ENCODE measurements around the gene CNN2.

Gene CNN2

DNA sequence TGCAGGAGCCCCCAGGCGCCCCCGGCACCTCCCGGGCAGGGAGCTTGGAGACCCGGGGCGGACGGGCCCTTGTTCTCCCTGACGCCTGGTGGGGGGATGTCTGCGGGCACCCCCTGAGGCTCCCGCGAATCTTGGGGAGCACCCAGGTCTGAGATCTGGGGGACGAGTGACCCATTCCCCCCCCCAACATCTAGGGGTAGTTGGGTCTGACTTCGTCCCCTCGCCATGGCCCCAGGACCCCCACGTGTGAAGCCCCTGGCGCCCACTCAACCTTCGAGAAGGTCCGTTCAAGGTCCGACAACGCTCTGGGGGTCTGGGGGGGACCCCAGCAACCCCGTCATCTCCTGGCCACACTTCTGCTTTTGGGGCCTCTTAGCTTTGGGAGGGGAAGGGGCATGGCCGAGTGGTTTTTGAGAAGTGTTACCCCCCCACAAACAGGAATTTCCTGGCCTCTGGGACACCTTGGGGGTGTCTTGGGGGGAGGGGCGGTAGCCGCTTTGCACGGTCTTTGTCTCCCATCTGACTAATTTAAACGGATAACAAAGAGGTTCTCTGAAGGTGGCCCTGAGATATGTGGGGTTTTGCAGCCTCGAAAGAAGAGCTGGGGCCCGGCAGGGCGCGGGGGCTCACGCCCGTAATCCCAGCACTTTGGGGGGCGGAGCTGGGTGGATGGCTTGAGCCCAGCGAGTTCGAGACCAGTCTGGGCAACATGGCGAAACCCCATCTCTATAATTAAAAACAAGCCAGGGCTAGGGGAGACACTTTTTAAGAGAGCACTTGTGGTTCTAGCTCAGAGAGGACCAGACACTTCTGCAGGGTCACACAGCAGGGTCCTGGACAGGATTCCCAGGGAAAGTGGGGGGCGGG lies 608 bp downstream of the CNN2 start:
- DNase-seq (ENCODE audit: low read depth in 2 of 2): no peak

DNA sequence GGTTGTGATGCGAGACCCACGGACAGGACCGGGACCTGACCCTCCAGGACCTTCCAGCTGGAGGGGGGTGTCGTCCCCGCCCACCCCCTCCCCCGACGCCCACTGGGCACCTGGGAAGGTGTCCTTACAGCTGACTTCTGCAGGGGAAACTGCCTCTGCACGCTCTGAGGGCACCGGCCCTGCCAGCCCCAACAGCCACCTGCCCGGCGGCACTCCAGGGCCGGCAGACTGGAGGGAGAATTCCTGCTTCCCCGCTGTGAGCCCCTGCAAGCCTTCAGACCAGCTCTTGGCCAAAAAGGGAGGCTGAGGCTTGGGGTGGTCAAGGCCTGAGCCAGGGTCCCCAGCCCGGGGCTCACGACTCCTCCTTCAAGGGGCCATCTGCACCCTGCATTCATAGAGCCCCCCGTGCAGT lies 1.2 kb downstream of the CNN2 start:
- no peak for DNase-seq (ENCODE audit: low read depth in 2 of 2)

DNA sequence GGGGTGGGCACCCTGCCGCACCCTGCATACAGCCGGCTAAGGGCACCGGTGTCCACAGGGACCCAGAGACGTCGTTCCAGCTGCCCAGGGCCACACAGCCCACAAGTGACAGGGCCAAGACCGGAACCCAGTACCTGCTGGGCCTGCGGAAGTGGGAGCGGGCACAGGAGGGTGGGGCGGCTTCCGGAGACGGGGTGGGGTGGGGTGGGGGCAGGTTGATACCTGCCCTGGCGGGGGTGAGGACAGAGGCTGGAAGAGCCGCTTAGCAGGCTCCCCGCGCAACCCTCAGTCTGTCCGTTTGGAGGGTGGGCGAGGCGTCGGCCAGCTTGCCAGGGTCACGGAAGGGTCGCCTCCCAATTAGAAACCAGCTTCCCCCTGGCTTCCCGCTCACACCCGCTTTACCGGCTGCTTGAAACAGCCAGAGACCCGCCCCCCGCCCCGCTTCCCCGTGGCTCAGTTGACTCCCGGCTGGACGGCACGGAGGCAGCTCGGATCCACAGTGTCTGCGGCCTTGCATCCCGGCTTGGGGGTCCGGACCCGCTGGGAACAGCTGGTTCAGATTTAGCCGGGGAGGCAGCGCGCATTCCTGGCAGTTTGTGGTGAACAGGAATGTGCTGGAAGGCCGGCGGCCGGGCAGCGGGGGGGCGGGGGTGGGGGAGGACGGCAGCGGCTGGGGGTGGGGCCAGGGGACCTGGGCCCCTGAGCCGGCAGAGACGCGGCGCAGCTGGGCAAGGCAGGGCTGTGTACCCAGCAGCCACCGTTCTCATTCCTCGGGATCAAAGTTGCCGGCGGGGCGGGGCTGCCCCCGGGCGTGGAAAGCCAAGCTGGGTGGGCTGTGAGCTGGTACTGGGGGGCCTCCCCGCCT lies 1.9 kb downstream of the CNN2 start:
- DNase-seq (ENCODE audit: low read depth in 2 of 2): peak; percentile 95 to 96

DNA sequence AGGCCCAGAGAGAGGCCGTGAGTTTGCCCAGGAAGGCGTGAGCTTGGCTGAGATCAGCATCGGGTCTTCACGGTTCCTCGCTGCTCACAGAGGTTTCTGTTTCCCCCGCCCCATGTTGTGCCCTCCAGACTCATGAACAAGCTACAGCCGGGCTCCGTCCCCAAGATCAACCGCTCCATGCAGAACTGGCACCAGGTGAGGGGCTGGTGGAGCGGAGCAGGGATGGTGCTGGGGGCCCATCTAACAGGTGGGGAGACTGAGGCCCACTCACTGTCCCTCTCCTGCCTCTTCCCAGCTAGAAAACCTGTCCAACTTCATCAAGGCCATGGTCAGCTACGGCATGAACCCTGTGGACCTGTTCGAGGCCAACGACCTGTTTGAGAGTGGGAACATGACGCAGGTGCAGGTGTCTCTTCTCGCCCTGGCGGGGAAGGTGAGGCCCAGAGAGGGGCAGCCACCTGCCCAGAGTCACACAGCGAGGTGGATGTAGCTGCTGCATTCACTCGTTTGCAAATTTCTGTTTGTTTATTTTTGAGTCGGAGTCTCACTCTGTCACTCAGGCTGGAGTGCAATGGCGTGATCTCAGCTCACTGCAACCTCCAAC lies 6.0 kb downstream of the CNN2 start:
- DNase-seq (ENCODE audit: low read depth in 2 of 2): no peak

DNA sequence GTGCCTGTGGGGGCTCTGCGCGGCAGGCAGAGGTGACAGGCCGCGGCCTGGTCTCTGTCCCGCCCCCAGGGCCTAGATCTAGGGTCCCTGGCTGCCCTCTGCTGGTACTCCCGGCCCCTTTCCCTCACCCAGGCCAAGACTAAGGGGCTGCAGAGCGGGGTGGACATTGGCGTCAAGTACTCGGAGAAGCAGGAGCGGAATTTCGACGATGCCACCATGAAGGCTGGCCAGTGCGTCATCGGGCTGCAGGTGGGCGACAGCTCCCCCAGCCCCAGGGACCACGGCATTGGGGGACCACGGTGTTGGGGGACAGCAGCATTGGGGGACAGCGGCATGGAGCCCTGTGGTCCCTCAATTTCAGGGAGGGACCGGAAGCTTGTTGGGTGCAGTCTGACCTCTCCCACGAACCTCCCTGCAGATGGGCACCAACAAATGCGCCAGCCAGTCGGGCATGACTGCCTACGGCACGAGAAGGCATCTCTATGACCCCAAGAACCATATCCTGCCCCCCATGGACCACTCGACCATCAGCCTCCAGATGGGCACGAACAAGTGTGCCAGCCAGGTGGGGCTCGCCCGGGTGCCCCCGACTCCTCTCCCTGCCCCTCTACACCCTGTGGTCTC lies 9.7 kb downstream of the CNN2 start:
- DNase-seq (ENCODE audit: low read depth in 2 of 2): no peak

DNA sequence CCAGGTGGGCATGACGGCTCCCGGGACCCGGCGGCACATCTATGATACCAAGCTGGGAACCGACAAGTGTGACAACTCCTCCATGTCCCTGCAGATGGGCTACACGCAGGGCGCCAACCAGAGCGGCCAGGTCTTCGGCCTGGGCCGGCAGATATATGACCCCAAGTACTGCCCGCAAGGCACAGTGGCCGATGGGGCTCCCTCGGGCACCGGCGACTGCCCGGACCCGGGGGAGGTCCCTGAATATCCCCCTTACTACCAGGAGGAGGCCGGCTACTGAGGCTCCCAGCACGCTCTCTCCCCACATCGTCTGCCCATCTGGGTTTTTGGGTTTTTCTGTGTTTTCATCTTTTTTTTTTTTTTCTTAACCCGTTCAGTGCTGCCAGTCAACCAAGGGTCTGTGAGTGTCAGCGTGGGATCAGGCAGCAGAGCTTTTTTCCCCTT lies 11.2 kb downstream of the CNN2 start:
- DNase-seq (ENCODE audit: low read depth in 2 of 2): no peak

DNA sequence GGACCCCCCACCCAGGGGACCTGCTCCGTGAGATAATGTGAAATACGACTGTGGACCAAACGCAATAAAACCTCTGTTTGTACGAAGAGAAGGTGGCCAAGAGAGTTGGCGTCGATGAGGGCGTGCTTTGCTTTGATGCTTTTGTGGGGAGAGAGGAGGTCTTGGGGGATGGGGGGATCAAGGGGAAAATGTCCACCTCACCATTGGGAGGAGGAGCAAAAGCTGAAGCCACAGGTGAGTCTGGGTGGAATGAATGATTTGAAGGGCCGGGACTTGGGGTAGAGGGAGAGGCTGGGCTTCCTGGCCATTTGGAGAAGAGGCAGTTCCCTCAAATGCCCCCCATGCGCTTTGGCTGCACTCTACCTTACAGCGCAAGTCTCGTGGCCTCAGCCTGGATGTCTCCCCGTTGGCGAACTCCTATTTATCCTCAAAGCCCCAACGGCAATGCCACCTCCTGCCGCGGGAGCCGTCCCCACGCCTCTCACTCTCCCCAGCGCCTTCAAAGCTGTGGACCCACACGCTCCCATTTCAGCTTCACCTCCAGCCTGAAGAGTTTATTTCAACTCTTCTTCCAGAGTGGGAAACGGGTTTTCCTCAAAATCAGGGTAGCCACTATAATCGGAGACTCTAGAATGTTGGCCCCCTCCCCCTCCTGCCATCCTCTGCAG lies 12.7 kb downstream of the CNN2 start:
- DNase-seq (ENCODE audit: low read depth in 2 of 2): no peak

DNA sequence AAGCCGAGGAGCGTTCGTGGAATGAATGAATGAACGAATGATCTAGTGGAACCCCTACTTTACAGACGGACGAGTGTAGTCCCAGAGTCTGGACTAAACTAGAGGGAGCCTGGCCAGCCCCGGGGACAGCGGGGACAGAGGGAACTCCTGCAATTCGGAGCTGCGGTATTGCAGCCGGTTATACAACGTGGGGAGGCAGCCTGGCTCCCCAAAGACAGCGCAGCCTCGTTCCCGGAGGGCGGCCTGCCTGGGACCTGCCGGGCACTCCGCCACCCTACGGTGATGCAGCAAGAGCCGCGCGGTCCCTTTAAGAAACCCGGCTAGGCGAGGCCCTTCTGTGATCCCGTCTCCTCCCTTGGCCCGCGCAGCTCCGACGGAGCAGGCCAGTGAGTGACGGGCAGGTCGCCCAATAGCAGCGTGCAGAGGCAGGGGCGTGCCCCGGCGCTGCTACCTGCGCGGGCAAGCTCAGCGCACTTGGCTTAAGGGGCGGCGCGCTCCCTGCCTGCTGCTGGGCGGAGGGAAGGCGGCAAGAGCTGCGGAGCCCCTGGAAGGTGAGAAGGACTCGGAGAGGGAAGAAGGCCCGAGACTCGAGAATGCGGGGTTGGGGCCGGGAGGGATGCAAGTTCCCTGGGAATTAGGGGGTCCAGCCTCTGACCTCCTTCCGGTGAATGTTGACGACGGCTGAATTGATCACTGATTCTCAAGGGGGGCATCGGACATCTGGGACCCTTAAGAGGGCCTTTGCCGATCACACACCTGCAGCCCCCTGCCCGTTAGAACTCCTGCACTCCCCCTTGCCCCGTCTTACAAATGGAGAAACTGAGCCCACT lies 13.5 kb downstream of the CNN2 start, which contains the start of gene ABCA7:
TSS of gene ABCA7 (plus strand) at position 462 of the 830 bp plus-strand sequence. CDS start 1,255 bp downstream, outside the sequence.
- DNase-seq (ENCODE audit: low read depth in 2 of 2): peak; percentile 92 to 94

DNA sequence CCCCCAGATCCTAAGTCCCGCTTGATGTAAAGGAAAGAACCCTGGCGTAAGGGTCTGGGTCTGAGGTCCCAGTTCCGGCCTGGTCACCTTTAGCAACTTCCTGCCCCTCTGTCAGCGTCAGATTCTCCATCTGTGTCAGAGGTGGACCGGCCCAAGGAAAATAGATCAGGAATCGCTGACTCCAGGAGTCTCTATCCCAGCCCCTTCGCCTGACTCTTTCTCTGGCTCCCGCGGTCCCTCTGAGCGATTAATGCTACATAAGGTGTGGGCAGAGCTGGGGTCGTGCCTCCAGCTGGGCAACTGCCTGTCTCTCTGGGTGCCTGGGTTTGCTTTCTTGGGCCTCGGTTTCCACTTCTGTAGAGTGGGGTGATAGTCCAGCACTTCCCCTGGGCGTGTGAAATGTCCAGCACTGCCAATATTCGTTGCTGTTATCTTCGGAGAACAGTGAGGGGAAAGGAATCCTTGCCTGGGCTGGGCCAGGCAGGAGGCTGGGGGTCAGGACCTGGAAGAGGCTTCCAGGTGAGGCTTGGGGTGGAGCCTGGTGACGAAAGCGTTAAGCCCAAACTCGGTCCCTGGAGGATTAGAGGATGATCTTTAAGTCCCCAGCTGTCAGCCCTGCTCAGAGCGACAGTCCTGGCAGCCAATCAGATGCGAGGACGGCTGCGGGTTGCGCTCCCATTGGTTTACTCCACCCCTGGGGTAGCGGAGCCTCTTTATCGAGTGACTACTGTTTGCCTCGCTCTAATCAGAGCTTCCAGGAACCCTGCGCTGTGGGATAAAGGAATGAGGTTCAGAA lies 14.3 kb downstream of the CNN2 start:
- DNase-seq (ENCODE audit: low read depth in 2 of 2): peak; percentile 85 to 86

DNA sequence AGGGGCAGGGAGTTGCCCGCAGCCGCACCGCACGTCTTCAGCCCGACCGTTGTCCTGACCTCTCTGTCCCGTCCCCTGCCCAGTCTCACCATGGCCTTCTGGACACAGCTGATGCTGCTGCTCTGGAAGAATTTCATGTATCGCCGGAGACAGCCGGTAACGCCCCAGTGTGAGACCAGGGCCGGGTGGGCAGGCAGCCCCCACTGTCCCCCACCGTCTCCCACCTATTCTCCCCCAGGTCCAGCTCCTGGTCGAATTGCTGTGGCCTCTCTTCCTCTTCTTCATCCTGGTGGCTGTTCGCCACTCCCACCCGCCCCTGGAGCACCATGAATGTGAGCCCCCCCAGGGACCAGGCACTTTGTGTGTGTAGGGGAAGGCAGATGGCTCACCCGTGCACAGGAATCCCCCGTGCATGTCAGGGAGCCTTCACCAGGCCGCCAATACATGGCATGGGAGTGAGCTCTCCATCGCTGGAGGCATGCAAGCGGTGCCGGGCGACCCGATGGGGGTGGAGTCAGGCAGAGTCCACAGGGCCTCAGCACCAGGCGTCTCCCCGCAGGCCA lies 14.9 kb downstream of the CNN2 start:
- no peak for DNase-seq (ENCODE audit: low read depth in 2 of 2)

DNA sequence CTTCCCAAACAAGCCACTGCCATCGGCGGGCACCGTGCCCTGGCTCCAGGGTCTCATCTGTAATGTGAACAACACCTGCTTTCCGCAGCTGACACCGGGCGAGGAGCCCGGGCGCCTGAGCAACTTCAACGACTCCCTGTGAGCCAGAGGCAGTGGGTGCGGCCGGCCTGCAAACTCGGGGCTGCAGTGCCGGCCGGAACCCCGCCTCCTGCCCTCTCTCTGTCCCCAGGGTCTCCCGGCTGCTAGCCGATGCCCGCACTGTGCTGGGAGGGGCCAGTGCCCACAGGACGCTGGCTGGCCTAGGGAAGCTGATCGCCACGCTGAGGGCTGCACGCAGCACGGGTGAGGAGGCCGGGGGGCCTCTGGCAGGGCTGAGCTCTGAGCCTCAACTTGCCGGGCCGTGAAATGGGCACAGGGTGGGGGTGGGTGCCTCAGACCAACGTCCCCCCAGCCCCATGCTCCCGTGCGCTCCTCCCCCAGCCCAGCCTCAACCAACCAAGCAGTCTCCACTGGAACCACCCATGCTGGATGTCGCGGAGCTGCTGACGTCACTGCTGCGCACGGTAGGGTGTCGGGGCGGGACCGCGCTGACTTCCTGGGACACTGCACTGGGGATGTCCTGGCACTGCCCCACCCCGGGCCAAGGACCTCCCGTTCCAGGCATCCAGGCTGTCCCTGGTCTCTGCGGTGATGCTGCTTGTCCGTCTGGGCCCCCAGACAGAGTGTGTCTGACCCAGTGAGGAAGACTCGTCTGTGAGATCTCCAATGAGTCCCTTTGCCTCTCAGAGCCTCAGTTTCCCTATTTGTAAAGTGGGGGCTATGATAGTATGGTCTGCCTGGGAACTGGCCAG lies 15.7 kb downstream of the CNN2 start:
- no peak for DNase-seq (ENCODE audit: low read depth in 2 of 2)

DNA sequence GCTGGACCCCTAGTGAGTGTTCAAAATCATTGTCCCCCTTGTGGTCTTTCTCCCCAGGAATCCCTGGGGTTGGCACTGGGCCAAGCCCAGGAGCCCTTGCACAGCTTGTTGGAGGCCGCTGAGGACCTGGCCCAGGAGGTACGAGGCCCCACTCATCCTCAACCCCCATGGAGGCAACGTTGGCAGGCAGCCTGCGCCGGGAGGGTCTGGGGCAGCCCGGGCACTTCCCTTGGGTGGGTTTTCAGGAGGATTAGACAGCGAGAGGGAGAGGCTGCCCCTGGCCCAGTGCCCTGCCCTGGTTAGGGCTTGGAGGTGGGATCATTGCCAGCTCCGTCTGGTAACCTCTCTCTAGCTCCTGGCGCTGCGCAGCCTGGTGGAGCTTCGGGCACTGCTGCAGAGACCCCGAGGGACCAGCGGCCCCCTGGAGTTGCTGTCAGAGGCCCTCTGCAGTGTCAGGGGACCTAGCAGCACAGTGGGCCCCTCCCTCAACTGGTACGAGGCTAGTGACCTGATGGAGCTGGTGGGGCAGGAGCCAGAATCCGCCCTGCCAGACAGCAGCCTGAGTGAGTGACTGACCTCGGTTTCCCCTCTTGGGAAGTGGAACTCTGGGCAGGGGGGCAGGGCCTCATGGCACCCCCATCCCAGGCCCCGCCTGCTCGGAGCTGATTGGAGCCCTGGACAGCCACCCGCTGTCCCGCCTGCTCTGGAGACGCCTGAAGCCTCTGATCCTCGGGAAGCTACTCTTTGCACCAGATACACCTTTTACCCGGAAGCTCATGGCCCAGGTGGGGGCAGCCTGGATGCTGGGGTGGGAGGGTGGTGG lies 16.5 kb downstream of the CNN2 start:
- no peak for DNase-seq (ENCODE audit: low read depth in 2 of 2)

DNA sequence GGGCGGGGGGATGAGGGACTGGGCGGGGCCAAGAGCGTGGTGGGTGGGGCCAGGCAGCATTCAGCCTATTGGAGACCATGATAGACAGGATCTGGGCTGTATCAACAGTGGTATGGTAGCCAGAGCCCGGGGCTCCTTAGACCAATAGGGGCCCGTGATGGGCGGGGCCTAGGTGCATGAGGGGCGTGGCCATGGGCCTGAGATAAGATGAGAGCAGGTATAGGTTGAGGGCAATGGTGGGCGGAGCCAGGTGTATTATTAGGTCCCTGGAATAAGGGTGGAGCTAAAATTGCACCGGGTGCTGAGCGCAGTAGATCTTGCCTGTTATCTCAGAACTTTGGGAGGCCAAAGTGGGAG lies 18.8 kb downstream of the CNN2 start:
- no peak for DNase-seq (ENCODE audit: low read depth in 2 of 2)

DNA sequence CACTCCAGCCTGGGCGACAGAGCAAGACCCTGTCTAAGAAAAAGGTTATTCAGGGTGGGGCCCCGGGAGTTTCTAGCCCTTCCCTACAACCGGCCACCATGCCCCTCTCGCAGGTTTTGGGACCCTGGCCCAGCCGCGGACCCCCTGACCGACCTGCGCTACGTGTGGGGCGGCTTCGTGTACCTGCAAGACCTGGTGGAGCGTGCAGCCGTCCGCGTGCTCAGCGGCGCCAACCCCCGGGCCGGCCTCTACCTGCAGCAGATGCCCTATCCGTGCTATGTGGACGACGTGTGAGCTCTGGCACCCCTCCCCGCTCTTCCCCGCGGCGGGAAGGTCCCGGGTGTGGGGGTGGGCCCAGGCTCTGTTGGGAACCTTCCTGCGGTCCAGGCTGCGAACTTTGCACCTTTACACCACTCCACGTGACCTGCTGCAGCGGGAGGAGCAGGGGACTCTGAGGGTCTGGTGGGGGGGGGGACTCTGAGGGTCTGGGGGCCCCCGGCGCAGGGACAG lies 19.8 kb downstream of the CNN2 start:
- DNase-seq (ENCODE audit: low read depth in 2 of 2): no peak

DNA sequence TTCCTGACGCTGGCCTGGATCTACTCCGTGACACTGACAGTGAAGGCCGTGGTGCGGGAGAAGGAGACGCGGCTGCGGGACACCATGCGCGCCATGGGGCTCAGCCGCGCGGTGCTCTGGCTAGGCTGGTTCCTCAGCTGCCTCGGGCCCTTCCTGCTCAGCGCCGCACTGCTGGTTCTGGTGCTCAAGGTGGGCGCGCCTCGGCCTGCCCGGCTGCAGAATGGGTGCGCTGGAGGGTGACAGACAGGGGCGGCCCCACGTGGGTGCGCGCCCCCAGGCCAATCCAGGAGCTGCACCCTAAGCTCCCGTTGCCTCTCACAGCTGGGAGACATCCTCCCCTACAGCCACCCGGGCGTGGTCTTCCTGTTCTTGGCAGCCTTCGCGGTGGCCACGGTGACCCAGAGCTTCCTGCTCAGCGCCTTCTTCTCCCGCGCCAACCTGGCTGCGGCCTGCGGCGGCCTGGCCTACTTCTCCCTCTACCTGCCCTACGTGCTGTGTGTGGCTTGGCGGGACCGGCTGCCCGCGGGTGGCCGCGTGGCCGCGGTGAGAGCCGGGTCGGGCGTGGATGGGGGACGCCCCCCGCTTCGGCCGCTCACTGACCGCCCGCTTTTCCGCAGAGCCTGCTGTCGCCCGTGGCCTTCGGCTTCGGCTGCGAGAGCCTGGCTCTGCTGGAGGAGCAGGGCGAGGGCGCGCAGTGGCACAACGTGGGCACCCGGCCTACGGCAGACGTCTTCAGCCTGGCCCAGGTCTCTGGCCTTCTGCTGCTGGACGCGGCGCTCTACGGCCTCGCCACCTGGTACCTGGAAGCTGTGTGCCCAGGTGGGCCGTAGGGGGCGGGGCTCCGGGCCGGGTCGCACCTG lies 20.7 kb downstream of the CNN2 start:
- no peak for DNase-seq (ENCODE audit: low read depth in 2 of 2)

DNA sequence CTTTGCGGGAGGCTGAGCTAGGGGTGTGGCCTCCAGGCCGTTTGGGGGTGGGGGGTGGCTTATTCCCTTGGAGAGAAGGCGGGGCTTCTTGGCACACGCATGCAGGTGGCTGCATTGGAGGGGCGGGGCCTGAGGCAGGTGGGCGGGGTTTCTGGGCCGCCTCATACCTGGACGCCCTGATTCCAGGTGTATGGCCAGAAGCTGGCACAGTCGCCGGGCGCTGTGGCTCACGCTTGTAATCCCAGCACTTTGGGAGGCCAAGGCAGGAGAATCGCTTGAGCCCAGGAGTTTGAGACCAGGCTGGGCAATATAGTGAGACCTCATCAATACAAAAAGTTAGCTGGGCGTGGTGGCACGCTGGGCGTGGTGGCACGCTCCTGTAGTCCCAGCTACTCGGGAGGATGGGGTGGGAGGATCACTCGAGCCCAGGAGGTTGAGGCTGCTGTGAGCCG lies 21.3 kb downstream of the CNN2 start:
- DNase-seq (ENCODE audit: low read depth in 2 of 2): no peak

Measured in fibroblast of skin of left biceps (primary cell).